Activated T-cell treated with anti-CD3 and anti-CD28 coated beads, Interleukin-2, amount 50 U/mL, for 4 hours (primary cell): ENCODE measurements around the gene SYF2. TPM values are rescaled to one million over a fixed set of nuclear protein-coding genes. Genes with fewer than 3 reads are reported as not detected.
A peak's percentile ranks its signal among the peaks of the same experiment; 100 is the strongest.

Experiments
- ATAC-seq, 2 donors: fragments of 200-7000 bp; cut with Tn5 transposase; one replicate each; pipeline ENCODE4 v1.10.0; 2021
- DNase-seq: peaks from one replicate; pipeline ENCODE4 v3.0.0-alpha.2; 2020
- H3K27me3 Mint-ChIP-seq: one replicate; pipeline ENCODE4 v1.8.0; 2021; ENCODE audit warnings: low read depth, mixed read lengths
- H3K36me3 Mint-ChIP-seq: one replicate; pipeline ENCODE4 v1.8.0; 2022; ENCODE audit warnings: mixed read lengths; ENCODE audit not compliant: insufficient read depth
- H3K4me1 Mint-ChIP-seq: one replicate; pipeline ENCODE4 v1.8.0; 2021; ENCODE audit warnings: low read depth, mixed read lengths
- H3K4me3 Mint-ChIP-seq: one replicate; pipeline ENCODE4 v1.8.0; 2021; ENCODE audit warnings: mild to moderate bottlenecking, moderate library complexity, mixed read lengths
- H3K9me3 Mint-ChIP-seq: one replicate; pipeline ENCODE4 v1.8.0; 2021; ENCODE audit warnings: mixed read lengths
- total RNA-seq, 3 donors: library from RNA; stranded (reverse); gene quantifications; one replicate each; pipeline ENCODE4 v1.2.1, GENCODE V29; 2021

SYF2 gene
- total RNA-seq, 3 donors from 2014 or later, result 46.7 to 54.9 (median 52.2) TPM

DNA sequence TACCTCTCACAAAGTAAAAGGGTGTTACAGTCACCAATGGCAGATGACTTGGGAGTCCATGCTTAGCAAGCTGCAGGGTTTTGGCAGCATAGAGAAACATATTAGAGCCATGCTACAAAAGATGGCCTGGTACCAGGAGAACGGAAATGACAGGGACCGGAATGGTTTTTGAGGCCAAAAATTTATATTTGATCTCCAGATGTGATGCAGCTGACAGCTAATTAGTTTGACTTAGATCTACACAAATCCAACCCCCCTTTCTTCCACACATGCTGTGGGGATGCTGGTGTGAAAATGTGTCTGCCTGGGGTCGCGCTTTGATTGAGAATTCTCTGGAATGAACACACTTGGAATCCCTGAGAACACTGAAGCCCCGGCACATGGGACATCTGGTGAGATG, 26.5 kb downstream of the SYF2 start:
- DNase-seq (no peak), ATAC-seq (no peak)
- Mint-ChIP-seq H3K36me3 (no peaks in the 10 kb centered on the region), H3K27me3 (peaks cover 8% of the 10 kb centered on the region), H3K4me3 (no peak overlapping the region), H3K4me1 (no peaks in the 10 kb centered on the region), H3K9me3 (no peaks in the 10 kb centered on the region)

DNA sequence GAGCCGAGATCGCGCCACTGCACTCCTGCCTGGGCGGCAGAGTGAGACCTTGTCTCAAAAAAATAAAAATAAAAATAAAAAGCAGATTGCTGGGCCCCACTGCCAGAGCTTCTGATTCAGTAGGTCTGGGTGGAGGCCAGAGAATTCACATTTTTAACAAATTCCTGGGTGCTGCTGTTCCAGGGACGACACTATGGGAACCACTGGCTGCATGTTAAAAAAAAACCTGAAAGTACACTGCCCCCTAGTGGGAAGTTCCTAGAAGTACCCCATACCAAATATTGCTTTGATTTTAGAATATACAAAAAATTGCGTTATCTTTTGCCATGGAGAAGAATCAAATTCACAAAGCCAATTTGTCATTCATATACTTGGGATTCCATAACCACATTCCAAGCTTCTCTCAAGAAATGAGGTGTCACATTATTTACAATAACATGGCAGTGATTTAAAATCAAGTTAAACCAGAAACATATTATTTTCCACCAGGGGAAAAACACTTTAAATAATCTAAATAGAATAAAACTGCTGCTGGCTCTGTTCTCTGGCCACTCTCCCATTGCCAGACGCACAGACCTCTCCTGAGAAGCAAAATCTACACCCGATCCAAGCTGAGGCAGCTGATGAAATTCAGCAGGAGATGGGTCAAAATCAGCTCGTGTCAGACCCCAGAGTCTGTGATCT, 27.4 kb downstream of the SYF2 start:
- Mint-ChIP-seq H3K36me3 (no peaks in the 10 kb centered on the region), H3K4me1 (no peaks in the 10 kb centered on the region), H3K4me3 (no peak overlapping the region), H3K27me3 (peaks cover 4% of the 10 kb centered on the region), H3K9me3 (no peaks in the 10 kb centered on the region)
- DNase-seq (no peak), ATAC-seq (peak in 1 of 2 donors; percentile 50)

DNA sequence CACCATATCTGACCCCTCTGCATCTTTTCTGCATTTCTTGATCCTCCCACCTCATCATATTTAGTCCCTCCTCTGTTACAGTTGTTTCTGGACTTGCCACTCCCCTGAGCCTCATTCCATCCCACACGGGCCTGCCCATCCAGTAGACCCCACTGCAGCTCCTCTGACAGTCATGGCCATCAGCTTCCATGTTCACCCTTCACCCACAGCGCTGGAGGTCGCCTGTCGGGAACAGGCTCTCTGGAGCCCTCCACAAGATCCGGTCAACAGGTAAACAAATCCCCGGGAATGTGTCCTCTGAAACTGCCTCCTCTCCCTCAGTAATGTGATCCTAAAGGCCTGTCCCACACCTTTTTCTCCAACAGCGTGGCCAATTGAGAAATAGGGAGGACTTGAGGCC, 31.3 kb downstream of the SYF2 start:
- H3K27me3 Mint-ChIP-seq, result no peaks in the 10 kb centered on the region
- peaks cover 10% of the 10 kb centered on the region for H3K4me1 Mint-ChIP-seq
- no peaks in the 10 kb centered on the region for H3K9me3 Mint-ChIP-seq
- no peaks in the 10 kb centered on the region for H3K36me3 Mint-ChIP-seq
- ATAC-seq, result no peak
- no peak overlapping the region for H3K4me3 Mint-ChIP-seq
- DNase-seq, result no peak

DNA sequence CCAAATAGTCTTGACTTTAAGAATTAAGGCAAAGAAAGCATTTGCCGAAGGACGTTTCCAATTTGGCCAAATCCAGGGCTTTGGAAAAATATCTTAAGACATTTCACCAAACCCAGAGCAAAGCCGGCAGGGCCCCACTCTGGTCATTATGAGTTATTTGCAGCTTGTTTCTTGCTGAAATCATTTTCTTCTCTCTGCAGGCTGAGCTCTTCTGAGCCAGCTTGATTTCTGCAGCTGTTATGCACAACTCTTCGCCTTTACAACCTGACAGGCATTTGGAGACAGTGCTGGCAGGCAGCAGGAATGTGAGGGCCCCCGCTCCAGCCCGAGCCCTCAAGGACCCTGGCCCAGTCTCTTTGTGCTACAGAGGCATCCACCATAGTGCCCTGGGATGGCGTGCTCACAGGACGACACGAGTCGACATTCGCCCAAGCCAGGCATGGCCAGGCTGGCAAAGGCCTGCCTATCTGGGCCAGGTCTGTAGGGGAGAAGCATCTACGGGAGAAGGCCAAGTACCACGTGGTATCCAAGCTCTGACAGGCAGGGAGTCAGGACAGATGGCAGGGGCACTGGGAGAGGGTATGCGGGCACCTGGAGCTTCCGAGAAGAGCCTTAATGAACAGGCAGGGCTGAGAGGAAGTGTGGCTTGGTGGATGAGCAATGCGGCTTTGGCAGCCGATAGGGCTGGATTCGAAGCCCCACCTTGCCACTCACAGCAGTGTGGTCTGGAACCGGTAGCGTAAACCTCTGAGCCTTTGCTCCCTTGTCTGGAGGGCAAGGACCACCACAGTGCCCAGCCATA, 32.3 kb downstream of the SYF2 start:
- Mint-ChIP-seq H3K9me3 (no peaks in the 10 kb centered on the region), H3K4me1 (peaks cover 10% of the 10 kb centered on the region), H3K27me3 (peaks cover 3% of the 10 kb centered on the region), H3K36me3 (no peaks in the 10 kb centered on the region), H3K4me3 (no peak overlapping the region)
- ATAC-seq (no peak), DNase-seq (no peak)

DNA sequence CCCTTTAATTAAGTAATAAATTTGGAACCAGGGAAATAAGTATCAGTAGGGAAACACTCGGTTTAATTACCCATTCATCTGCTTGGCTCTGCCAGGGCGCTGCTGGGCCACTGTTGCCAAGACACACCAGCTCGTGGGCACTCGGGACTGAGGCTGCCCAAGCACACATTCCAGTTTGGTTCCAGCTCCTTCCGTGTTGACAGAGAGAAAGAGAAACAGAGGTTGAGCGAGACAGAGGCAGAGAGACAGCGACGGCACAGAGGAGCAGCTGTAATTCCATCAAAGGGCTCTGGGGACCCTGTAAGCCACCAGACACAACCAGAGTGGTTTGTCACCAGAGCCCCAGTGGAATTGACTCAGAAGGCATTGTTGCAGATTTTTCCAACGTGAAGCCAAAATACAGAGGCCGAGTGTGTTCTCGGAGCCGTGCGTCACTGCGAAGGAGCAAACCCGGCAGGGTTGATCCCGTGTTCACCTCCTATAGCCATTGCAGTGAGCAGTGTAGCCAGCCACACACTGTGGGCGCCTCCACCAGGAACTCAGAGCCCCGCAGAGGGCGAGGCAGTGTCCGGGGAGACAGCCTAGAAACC, 33.5 kb downstream of the SYF2 start:
- Mint-ChIP-seq H3K9me3 (no peaks in the 10 kb centered on the region), H3K27me3 (peaks cover 3% of the 10 kb centered on the region), H3K4me1 (peaks cover 10% of the 10 kb centered on the region), H3K36me3 (no peaks in the 10 kb centered on the region), H3K4me3 (no peak overlapping the region)
- DNase-seq, result no peak
- peak; percentile 77 to 86 for ATAC-seq

DNA sequence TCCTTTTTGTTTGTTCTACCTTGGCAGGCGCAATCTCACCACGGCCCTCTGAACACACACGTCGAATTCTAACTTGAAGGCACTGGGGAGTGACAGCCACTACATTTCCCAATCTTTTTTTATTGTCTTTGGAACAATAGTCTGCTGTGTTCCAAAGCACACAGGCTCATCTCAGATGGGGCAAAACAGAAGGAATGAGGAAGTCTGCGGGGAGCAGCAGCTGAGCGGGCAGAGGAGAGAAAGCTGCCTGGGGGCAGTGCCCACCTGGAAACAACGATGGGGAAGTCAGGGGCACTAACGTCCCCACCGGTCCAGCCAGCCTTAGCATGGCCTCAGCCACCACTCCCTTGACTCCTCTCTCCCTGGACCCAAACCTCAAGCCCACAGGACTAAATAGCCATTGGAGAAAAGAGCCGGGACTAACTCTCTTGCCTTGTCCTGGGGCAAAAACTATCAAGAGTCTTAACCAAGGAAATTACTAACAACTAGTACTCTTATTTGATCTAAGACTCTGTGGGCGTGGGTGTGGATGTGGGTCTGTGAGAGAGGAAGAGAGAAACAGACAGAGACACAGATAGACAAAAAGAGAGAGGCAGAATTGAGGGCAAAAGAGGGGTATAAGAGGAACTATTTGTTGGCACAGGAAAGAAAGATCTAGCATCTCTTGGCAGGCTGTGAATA, 34.2 kb downstream of the SYF2 start:
- Mint-ChIP-seq H3K27me3 (peaks cover 3% of the 10 kb centered on the region), H3K36me3 (no peaks in the 10 kb centered on the region), H3K4me1 (peaks cover 10% of the 10 kb centered on the region), H3K9me3 (no peaks in the 10 kb centered on the region), H3K4me3 (no peak overlapping the region)
- no peak for DNase-seq
- ATAC-seq, result peak; percentile 58 to 70

DNA sequence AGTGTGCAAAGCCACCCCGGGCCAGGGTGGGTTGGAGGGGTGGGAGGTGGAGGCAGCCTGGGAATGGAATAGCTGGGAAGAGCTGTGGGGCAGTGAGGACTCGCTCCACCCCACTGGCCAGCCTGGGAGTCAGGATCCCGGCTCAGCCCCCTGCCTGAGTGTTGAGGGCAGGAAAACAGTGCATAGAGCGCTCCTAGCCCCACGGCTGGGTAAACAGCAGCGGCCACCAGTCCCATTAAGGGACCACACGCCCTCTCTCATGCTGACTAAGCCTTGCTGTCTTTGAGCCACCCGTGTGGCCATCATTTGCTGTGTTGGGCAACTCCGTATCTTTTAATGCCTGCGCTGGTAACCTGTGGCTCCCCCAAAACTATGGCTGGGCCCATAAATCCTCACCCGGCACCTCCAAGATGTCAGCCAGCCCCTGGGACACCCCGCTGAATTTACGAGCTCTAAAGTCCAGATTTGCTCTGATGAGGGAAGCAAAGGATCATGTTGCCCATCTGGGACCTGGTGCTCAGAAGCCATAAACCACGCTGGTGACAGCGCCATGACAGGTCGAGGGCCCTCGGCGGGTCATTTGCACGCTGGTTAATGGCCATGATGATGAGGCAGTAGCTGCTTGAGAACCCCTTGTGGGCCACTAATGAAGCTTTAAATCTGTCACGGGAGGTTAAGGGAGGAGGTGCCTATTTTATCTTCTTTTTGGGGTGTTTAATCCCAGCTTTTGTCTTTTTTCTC, 34.9 kb downstream of the SYF2 start:
- no peak for ATAC-seq
- H3K27me3 Mint-ChIP-seq, result peaks cover 3% of the 10 kb centered on the region

DNA sequence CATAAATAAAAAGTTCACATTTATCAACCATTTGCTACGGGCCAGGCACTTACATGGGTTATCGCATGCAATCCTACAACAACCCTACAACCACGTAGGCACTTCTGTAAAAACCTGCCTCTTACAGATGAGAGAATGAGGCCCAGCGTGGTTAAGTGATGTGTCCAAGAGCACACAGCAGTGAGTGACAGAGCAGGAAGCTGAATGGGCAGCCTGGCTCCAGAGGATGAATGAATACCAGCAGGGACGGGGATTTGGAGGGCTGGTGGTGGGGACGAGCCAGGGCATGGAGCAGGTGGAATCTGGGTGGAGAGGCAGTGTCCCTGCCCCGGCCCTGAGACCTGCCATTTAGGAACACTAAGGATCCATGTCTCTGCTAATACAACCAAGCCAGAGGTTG, 35.5 kb downstream of the SYF2 start:
- DNase-seq (no peak), ATAC-seq (no peak)
- no peak overlapping the region for H3K4me3 Mint-ChIP-seq
- no peaks in the 10 kb centered on the region for H3K36me3 Mint-ChIP-seq
- H3K4me1 Mint-ChIP-seq, result peaks cover 10% of the 10 kb centered on the region
- no peaks in the 10 kb centered on the region for H3K9me3 Mint-ChIP-seq
- peaks cover 3% of the 10 kb centered on the region for H3K27me3 Mint-ChIP-seq

More for the DNA sequence above, 34.9 kb downstream of the SYF2 start:
- Mint-ChIP-seq H3K36me3 (no peaks in the 10 kb centered on the region), H3K4me1 (peaks cover 10% of the 10 kb centered on the region), H3K9me3 (no peaks in the 10 kb centered on the region), H3K4me3 (no peak overlapping the region)
- DNase-seq, result no peak

DNA sequence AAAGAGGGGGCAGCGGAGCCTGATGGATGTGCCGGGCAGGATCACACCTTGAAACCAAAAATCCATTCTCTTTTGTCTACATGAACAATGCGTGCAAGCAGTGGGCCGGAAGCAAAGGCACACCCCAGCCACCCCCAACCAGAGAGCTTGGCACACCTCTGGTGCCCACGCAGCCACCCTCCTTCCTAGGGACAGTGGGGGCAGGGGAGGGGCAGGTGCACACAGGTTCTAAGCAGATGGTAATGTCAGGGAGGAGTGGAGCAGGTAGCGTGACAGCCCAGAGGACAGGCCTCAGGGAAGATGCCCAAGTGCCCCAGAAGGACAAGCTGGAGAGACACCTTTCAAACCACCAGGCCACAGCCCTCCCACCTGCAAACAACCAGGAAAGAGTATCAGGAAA, 36.5 kb downstream of the SYF2 start:
- ATAC-seq, result no peak
- peaks cover 10% of the 10 kb centered on the region for H3K4me1 Mint-ChIP-seq
- no peak for DNase-seq
- peaks cover 3% of the 10 kb centered on the region for H3K27me3 Mint-ChIP-seq
- H3K9me3 Mint-ChIP-seq, result no peaks in the 10 kb centered on the region
- H3K36me3 Mint-ChIP-seq, result no peaks in the 10 kb centered on the region
- no peak overlapping the region for H3K4me3 Mint-ChIP-seq

DNA sequence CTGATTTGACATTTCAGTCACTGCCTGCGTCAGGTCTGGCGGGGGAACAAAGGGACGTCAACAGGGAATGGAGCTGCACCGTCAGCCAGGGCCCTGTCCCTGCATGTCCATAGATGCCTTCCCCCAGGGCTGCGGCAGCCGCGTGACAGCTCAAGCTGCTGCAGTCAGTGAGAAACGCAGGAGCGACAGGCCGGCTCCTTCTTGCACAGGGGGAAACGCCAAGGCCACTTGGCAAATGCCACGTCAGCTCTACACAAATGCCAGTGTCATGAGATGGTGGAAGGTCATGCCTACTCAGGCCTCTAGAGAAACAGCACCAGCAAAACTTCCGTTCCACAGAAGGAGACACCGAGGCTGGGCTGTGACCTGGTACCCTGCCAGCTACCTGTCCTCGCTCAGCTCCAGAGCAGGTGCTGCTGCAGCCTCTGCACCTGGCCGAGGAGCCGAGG, 37.7 kb downstream of the SYF2 start:
- no peak overlapping the region for H3K4me3 Mint-ChIP-seq
- H3K9me3 Mint-ChIP-seq, result no peaks in the 10 kb centered on the region
- peaks cover 10% of the 10 kb centered on the region for H3K4me1 Mint-ChIP-seq
- H3K36me3 Mint-ChIP-seq, result no peaks in the 10 kb centered on the region
- DNase-seq (no peak), ATAC-seq (no peak)
- peaks cover 3% of the 10 kb centered on the region for H3K27me3 Mint-ChIP-seq

DNA sequence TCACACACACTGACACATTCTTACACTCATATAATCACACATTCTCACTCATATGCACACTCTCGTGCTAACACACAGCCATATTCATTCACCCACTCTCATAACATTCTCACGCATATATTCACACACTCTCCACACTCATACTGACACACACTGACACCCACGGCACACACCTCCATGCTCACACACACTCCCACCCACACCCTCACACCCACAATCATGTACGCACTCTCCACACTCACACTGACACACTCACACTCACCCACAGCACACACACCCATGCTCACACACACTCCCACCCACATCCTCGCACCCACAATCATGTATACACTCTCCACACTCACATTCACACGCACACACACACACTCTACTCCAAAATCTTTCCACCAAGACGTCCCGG, 38.2 kb downstream of the SYF2 start:
- H3K36me3 Mint-ChIP-seq, result no peaks in the 10 kb centered on the region
- peaks cover 10% of the 10 kb centered on the region for H3K4me1 Mint-ChIP-seq
- H3K4me3 Mint-ChIP-seq, result no peak overlapping the region
- no peaks in the 10 kb centered on the region for H3K9me3 Mint-ChIP-seq
- H3K27me3 Mint-ChIP-seq, result peaks cover 3% of the 10 kb centered on the region
- ATAC-seq (no peak), DNase-seq (no peak)

DNA sequence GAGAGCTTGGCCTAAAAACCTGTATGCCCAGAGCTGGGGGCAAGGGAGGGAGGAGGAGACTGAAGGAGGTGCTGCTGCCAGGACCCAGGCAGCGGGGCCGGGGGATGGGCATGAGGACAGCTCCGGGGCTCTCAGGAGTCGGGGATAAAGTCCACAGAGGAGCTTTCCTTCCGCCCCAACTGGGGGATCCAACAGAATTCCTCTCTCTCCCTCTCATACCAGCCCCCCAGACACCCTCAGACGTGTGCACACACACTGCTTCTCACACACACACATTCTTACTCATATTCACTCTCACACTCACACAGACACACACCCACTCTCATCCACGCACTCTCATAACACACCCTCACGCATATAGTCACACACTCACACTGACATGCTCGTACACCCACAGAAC, 39.1 kb downstream of the SYF2 start:
- H3K36me3 Mint-ChIP-seq, result no peaks in the 10 kb centered on the region
- H3K4me3 Mint-ChIP-seq, result no peak overlapping the region
- H3K4me1 Mint-ChIP-seq, result peaks cover 5% of the 10 kb centered on the region
- no peaks in the 10 kb centered on the region for H3K9me3 Mint-ChIP-seq
- H3K27me3 Mint-ChIP-seq, result peaks cover 3% of the 10 kb centered on the region
- ATAC-seq (no peak), DNase-seq (no peak)

DNA sequence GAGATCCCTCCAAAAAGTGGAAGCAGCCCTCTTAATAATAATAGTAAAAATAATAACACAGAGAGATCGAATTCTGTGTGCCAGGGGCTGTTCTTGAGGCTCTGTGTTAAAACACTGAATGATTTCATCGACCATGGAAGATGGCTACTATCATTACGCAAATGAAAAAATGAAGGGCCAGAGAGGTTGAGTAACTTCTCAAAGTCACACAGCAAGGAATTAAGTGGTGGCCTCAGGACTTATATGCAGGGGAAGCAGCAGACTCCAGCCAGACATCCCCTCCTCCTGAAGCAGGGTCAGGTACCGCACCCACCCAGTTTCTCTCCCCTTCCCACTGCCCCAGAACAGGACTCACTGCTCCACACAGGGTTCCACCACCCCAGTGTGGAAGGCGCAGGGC, 40.1 kb downstream of the SYF2 start:
- Mint-ChIP-seq H3K4me3 (no peak overlapping the region), H3K27me3 (peaks cover 3% of the 10 kb centered on the region), H3K4me1 (no peaks in the 10 kb centered on the region), H3K36me3 (no peaks in the 10 kb centered on the region), H3K9me3 (no peaks in the 10 kb centered on the region)
- DNase-seq (no peak), ATAC-seq (no peak)

DNA sequence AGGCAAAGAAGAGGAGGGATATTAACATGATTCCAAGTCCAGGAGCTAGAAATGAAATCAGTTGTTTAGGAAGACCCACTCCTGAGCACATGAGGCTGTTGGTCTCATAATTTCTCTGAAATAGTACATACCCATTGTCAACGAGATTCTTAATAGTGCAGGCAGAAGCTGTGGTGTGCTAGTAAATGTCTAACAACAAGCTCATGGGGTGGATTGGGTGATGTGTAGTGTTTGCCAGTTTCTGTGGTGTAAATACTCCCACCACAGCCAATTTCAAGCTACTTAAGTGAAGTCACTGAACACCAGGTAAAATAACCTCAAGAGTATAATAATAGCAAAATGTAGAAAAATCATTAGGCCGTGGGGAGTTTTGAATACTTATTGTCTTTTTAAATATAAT, 42.0 kb downstream of the SYF2 start:
- Mint-ChIP-seq H3K9me3 (no peaks in the 10 kb centered on the region), H3K4me3 (no peak overlapping the region), H3K36me3 (no peaks in the 10 kb centered on the region), H3K4me1 (no peaks in the 10 kb centered on the region), H3K27me3 (peaks cover 4% of the 10 kb centered on the region)
- DNase-seq (no peak), ATAC-seq (no peak)
